K562 (cell line): ENCODE results near the gene AGPAT2. TPM values are rescaled to one million over a fixed set of nuclear protein-coding genes. Genes with fewer than 3 reads are reported as not detected.

Source experiments
- ATAC-seq: fragments of 200-7000 bp; cut with Tn5 transposase; 3 replicates; pipeline ENCODE4 v1.9.1; 2020; ENCODE audit warnings: moderate library complexity
- BruUV-seq: library from RNA; stranded (reverse); fragments of 400-500 nt; replicated peaks from 2 replicates; lab custom pipeline; 2021; lab: Mats Ljungman, UMichigan
- CTCF ChIA-PET: fragments of 300-600 bp; formaldehyde crosslinking; extraction: SDS; loops from one replicate; lab custom pipeline; 2021; ENCODE audit warnings: low intra/inter-chr PET ratio; lab: Yijun Ruan, JAX
- POLR2A ChIA-PET: fragments of 300-600, 350-650 bp; sonication (Branson Sonifier 250); formaldehyde crosslinking; extraction: SDS; loops from one replicate; lab custom pipeline; 2021; ENCODE audit warnings: antibody characterized with exemption, inconsistent platforms; lab: Yijun Ruan, JAX
- DNase-seq, 4 experiments: peaks; one replicate each; pipeline versions ENCODE4 v3.0.0 to v3.0.0-alpha.2; 2011 to 2018; ENCODE audit warnings: low spot score in 3 of 4, mixed read lengths in 3 of 4; ENCODE audit errors: extremely low read depth in 1 of 4
- FAIRE-seq: peaks from 2 replicates; lab custom pipeline; 2011; peaks lifted over from hg19 to GRCh38; lab: Jason Lieb, UNC
- H2AFZ ChIP-seq: 2 replicates; pipeline ENCODE4 v1.6.0; 2011; ENCODE audit warnings: low read depth, low read length, control low read depth, inconsistent platforms
- H3K27ac ChIP-seq: fragments of 200-600 bp; 3 replicates; pipeline ENCODE4 v1.8.0; 2011; ENCODE audit warnings: low read depth, mild to moderate bottlenecking, control low read depth, inconsistent platforms, low read length, moderate library complexity, mixed read lengths; ENCODE audit errors: extremely low read depth
- H3K27me3 ChIP-seq, 2 experiments: fragments of 300-600 bp in 1 of 2; 2 replicates in 1 of 2; 3 replicates in 1 of 2; pipeline versions ENCODE4 v1.6.0 to v1.8.0; 2011; ENCODE audit warnings: inconsistent platforms in 2 of 2, low read length in 2 of 2, mild to moderate bottlenecking in 1 of 2, mixed read lengths in 1 of 2, moderate library complexity in 1 of 2; ENCODE audit not compliant: control insufficient read depth in 2 of 2, insufficient read depth in 2 of 2
- H3K36me3 ChIP-seq: fragments of 300-600 bp; 3 replicates; pipeline ENCODE4 v1.8.0; 2011; ENCODE audit warnings: mild to moderate bottlenecking, low read length, inconsistent platforms; ENCODE audit not compliant: control insufficient read depth, insufficient read depth
- H3K4me1 ChIP-seq, 2 experiments: fragments of 200-600 bp in 1 of 2; replicated peaks in 1 of 2; 2 replicates in 1 of 2; 3 replicates in 1 of 2; pipeline versions ENCODE4 v1.5.1 to v1.8.0; 2011; ENCODE audit warnings: inconsistent platforms in 2 of 2, low read length in 2 of 2, mild to moderate bottlenecking in 1 of 2, mixed read lengths in 1 of 2, moderate library complexity in 1 of 2; ENCODE audit not compliant: control insufficient read depth in 2 of 2, insufficient read depth in 2 of 2
- H3K4me2 ChIP-seq: 2 replicates; pipeline ENCODE4 v1.6.1; 2011; ENCODE audit warnings: low read length, control low read depth, inconsistent platforms, mixed read lengths; ENCODE audit not compliant: insufficient read depth
- H3K4me3 ChIP-seq: fragments of 200-600 bp; sonication (generic), shearing (Covaris generic); 2 replicates; pipeline ENCODE4 v1.5.1; 2016; ENCODE audit warnings: control low read depth, inconsistent platforms
- H3K79me2 ChIP-seq: fragments of 200-600 bp; 3 replicates; pipeline ENCODE4 v1.8.0; 2011; ENCODE audit warnings: low read length, inconsistent platforms; ENCODE audit not compliant: control insufficient read depth, insufficient read depth
- H3K9ac ChIP-seq, 2 experiments: 2 replicates each; pipeline versions ENCODE4 v1.6.0 to v1.6.1; 2011; ENCODE audit warnings: low read depth in 2 of 2, low read length in 2 of 2, control low read depth in 1 of 2, inconsistent platforms in 1 of 2, mild to moderate bottlenecking in 1 of 2, mixed read lengths in 1 of 2; ENCODE audit not compliant: insufficient read depth in 1 of 2
- H3K9me1 ChIP-seq: one replicate; pipeline ENCODE4 v1.6.0; 2011; ENCODE audit warnings: inconsistent platforms, mild to moderate bottlenecking, low read length, moderate library complexity; ENCODE audit not compliant: control insufficient read depth, insufficient read depth
- H3K9me3 ChIP-seq: replicated peaks from 2 replicates; pipeline ENCODE4 v1.5.1; 2011; ENCODE audit warnings: low read depth, low read length, inconsistent platforms; ENCODE audit not compliant: control insufficient read depth, insufficient read depth
- H4K20me1 ChIP-seq: replicated peaks from 2 replicates; pipeline ENCODE4 v1.6.1; 2011; ENCODE audit warnings: low read length, inconsistent platforms, mixed read lengths; ENCODE audit not compliant: control insufficient read depth, insufficient read depth
- CC2D1A ChIP-seq: fragments of 450-650 bp; IDR thresholded peaks from 2 replicates; pipeline ENCODE4 v1.6.1; 2017; ENCODE audit warnings: mild to moderate bottlenecking
- SETDB1 ChIP-seq: IDR thresholded peaks from one replicate; pipeline ENCODE4 v1.6.1; 2012; ENCODE audit warnings: low read length, control low read depth, inconsistent platforms
- STAT5A ChIP-seq: IDR thresholded peaks from 2 replicates; pipeline ENCODE4 v1.6.1; 2012; ENCODE audit warnings: low read length, inconsistent platforms, borderline replicate concordance
- XRCC3 ChIP-seq: fragments of 450-650 bp; IDR thresholded peaks from 2 replicates; pipeline ENCODE4 v1.6.1; 2017; ENCODE audit warnings: mild to moderate bottlenecking, moderate library complexity
- ZFP30 ChIP-seq: fragments of 250-450 bp; sonication (Bioruptor Pico); IDR thresholded peaks from 2 replicates; pipeline ENCODE4 v1.8.0; 2022; ENCODE audit warnings: moderate library complexity, mild to moderate bottlenecking, inconsistent platforms, borderline replicate concordance
- ZNF551 ChIP-seq: fragments of 250-450 bp; sonication (Bioruptor Pico); IDR thresholded peaks from 2 replicates; pipeline ENCODE4 v1.5.0; 2021; ENCODE audit warnings: mild to moderate bottlenecking, moderate library complexity
- WGBS: fragments of 100-300 bp; shearing (Covaris generic); methylation state at CpG from one replicate; pipeline ENCODE4 v1.1.6; 2016; ENCODE audit warnings: low coverage, mixed read lengths; ENCODE audit not compliant: insufficient coverage; ENCODE audit errors: missing lambda C conversion rate; 5-methylcytosine and 5-hydroxymethylcytosine counted together
- in situ Hi-C: fragments of 300-500 bp; cut with MboI; formaldehyde crosslinking; loops from 4 replicates; pipeline ENCODE4 v1.15.0; 2018; ENCODE audit warnings: inconsistent platforms, mixed read lengths
- intact Hi-C: fragments of 100-400 bp; cut with micrococcal nuclease; formaldehyde crosslinking; loops from 2 replicates; pipeline ENCODE4 v1.14.2; 2022
- polyA plus RNA-seq, 8 experiments: library from polyadenylated mRNA; depleted of rRNA in 4 of 8; stranded (reverse) in 5 of 8; unstranded in 3 of 8; fragments of >200 nt; fragmentation: Nextera tagmentation in 2 of 8; fragmentation: Illumina TruSeq in 1 of 8; extraction: Ambion mirVana in 2 of 8; extraction: Trizol in 1 of 8; gene quantifications; 2 replicates each; pipeline versions ENCODE4 v1.2.1 to v1.2.3, GENCODE V29; 2011 to 2014; ENCODE audit warnings: inconsistent platforms in 1 of 8, missing spikeins in 1 of 8
- total RNA-seq, 7 experiments: library from RNA; depleted of rRNA in 6 of 7; stranded (reverse); fragments of >200 nt in 6 of 7; fragmentation: Illumina TruSeq in 2 of 7; extraction: Trizol in 2 of 7; gene quantifications; 2 replicates each; pipeline versions ENCODE4 v1.2.1 to v1.2.3, GENCODE V29; 2011 to 2021; ENCODE audit warnings: low replicate concordance in 1 of 7
- TF ChIP-seq, protein P1 (sequence below): fragments of 450-650 bp; IDR thresholded peaks from 2 replicates; pipeline ENCODE4 v1.6.1; 2017; ENCODE audit warnings: antibody characterized with exemption, mild to moderate bottlenecking
- TF ChIP-seq, protein P2 (sequence below): fragments of 250-450 bp; sonication (Bioruptor Pico); IDR thresholded peaks from 2 replicates; pipeline ENCODE4 v1.9.0; 2021; ENCODE audit warnings: mild to moderate bottlenecking, inconsistent platforms
- TF ChIP-seq, protein P3 (sequence below): sonication (generic); formaldehyde crosslinking; IDR thresholded peaks from 2 replicates; pipeline ENCODE4 v1.5.0; 2020; ENCODE audit warnings: missing genetic modification reagents
- TF ChIP-seq, protein P4 (sequence below): sonication (generic); formaldehyde crosslinking; IDR thresholded peaks from 2 replicates; pipeline ENCODE4 v1.8.1; 2023; ENCODE audit warnings: missing genetic modification reagents, mild to moderate bottlenecking, borderline replicate concordance

The AGPAT2 gene
- total and polyA plus RNA-seq, 9 of the 15 experiments (the other 6 are each of a cell fraction or from before 2014, with no cell fraction given): 0.13 to 54.5 (median 23.9) TPM

DNA sequence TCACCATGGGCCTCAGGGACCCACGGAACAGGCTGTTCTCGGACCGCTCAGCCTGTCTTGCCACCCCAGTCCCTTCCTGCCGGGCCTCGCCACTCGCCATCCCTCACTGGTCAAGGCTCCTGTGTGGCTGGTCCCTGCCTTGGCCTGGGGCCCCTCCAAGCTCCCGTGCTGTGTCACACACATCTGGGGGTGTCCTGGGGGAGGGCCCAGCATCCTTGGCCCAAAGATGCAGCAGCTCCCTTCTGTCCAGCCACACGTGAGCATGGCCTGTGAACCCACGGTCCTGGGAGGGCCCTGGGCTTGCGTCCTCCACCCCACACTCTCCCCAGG lies 25.0 kb downstream of the AGPAT2 start:
- H3K27ac ChIP-seq: peak overlapping the region; percentile 79
- ChIA-PET POLR2A (interaction anchor here (0.6 to 1.4 kb wide), 5 partner anchors 9 to 36 kb away, joined by 3 to 8 read pairs (median 3); no protein-coding TSS in a partner anchor), CTCF (no interaction called here)
- DNase-seq (no peak), ATAC-seq (no peak), FAIRE-seq (no peak)
- H3K4me3 ChIP-seq: peak overlapping the region; percentile 81
- H3K9me1 ChIP-seq: no peaks in the 10 kb centered on the region
- in situ Hi-C loops: no loop called here
- peaks cover 33% of the 10 kb centered on the region; the same call in 1 of the 3 replicates for H3K36me3 ChIP-seq
- H2AFZ ChIP-seq: peak overlapping the region; percentile 69
- intact Hi-C loops: loop anchor here (1.0 kb wide), 1 partner anchor 16 kb away; no protein-coding TSS in a partner anchor
- H3K27me3 ChIP-seq: no peaks in the 10 kb centered on the region
- 0 out of 2 replicates have a peak, but pooled peaks cover 3% of the 10 kb centered on the region for H3K9me3 ChIP-seq
- peak overlapping the region; percentile 77 to 97 for H3K9ac ChIP-seq
- peaks cover 22 to 94% of the 10 kb centered on the region in 2 experiments for H3K4me1 ChIP-seq
- H3K4me2 ChIP-seq: peak overlapping the region; percentile 95
- no TSS peak for BruUV-seq
- peaks cover 51% of the 10 kb centered on the region for H3K79me2 ChIP-seq
- peaks cover 22% of the 10 kb centered on the region for H4K20me1 ChIP-seq
- 15% methylated on average over 5 of the region's 10 CpGs for WGBS
- TF ChIP-seq, protein P1, sequence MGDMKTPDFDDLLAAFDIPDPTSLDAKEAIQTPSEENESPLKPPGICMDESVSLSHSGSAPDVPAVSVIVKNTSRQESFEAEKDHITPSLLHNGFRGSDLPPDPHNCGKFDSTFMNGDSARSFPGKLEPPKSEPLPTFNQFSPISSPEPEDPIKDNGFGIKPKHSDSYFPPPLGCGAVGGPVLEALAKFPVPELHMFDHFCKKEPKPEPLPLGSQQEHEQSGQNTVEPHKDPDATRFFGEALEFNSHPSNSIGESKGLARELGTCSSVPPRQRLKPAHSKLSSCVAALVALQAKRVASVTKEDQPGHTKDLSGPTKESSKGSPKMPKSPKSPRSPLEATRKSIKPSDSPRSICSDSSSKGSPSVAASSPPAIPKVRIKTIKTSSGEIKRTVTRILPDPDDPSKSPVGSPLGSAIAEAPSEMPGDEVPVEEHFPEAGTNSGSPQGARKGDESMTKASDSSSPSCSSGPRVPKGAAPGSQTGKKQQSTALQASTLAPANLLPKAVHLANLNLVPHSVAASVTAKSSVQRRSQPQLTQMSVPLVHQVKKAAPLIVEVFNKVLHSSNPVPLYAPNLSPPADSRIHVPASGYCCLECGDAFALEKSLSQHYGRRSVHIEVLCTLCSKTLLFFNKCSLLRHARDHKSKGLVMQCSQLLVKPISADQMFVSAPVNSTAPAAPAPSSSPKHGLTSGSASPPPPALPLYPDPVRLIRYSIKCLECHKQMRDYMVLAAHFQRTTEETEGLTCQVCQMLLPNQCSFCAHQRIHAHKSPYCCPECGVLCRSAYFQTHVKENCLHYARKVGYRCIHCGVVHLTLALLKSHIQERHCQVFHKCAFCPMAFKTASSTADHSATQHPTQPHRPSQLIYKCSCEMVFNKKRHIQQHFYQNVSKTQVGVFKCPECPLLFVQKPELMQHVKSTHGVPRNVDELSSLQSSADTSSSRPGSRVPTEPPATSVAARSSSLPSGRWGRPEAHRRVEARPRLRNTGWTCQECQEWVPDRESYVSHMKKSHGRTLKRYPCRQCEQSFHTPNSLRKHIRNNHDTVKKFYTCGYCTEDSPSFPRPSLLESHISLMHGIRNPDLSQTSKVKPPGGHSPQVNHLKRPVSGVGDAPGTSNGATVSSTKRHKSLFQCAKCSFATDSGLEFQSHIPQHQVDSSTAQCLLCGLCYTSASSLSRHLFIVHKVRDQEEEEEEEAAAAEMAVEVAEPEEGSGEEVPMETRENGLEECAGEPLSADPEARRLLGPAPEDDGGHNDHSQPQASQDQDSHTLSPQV: peak; percentile 75; the same call in 1 of the 2 replicates
- TF ChIP-seq CC2D1A (no peak), XRCC3 (no peak), SETDB1 (no peak), STAT5A (no peak), ZFP30 (CRISPR knock-in tag) (no peak), ZNF551 (CRISPR knock-in tag) (no peak)
- TF ChIP-seq, protein P2, sequence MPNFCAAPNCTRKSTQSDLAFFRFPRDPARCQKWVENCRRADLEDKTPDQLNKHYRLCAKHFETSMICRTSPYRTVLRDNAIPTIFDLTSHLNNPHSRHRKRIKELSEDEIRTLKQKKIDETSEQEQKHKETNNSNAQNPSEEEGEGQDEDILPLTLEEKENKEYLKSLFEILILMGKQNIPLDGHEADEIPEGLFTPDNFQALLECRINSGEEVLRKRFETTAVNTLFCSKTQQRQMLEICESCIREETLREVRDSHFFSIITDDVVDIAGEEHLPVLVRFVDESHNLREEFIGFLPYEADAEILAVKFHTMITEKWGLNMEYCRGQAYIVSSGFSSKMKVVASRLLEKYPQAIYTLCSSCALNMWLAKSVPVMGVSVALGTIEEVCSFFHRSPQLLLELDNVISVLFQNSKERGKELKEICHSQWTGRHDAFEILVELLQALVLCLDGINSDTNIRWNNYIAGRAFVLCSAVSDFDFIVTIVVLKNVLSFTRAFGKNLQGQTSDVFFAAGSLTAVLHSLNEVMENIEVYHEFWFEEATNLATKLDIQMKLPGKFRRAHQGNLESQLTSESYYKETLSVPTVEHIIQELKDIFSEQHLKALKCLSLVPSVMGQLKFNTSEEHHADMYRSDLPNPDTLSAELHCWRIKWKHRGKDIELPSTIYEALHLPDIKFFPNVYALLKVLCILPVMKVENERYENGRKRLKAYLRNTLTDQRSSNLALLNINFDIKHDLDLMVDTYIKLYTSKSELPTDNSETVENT: no peak
- TF ChIP-seq, protein P3, sequence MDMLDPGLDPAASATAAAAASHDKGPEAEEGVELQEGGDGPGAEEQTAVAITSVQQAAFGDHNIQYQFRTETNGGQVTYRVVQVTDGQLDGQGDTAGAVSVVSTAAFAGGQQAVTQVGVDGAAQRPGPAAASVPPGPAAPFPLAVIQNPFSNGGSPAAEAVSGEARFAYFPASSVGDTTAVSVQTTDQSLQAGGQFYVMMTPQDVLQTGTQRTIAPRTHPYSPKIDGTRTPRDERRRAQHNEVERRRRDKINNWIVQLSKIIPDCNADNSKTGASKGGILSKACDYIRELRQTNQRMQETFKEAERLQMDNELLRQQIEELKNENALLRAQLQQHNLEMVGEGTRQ (CRISPR knock-in tag): 0 out of 2 replicates have a peak, but pooled peaks have one; percentile 9
- TF ChIP-seq, protein P4, sequence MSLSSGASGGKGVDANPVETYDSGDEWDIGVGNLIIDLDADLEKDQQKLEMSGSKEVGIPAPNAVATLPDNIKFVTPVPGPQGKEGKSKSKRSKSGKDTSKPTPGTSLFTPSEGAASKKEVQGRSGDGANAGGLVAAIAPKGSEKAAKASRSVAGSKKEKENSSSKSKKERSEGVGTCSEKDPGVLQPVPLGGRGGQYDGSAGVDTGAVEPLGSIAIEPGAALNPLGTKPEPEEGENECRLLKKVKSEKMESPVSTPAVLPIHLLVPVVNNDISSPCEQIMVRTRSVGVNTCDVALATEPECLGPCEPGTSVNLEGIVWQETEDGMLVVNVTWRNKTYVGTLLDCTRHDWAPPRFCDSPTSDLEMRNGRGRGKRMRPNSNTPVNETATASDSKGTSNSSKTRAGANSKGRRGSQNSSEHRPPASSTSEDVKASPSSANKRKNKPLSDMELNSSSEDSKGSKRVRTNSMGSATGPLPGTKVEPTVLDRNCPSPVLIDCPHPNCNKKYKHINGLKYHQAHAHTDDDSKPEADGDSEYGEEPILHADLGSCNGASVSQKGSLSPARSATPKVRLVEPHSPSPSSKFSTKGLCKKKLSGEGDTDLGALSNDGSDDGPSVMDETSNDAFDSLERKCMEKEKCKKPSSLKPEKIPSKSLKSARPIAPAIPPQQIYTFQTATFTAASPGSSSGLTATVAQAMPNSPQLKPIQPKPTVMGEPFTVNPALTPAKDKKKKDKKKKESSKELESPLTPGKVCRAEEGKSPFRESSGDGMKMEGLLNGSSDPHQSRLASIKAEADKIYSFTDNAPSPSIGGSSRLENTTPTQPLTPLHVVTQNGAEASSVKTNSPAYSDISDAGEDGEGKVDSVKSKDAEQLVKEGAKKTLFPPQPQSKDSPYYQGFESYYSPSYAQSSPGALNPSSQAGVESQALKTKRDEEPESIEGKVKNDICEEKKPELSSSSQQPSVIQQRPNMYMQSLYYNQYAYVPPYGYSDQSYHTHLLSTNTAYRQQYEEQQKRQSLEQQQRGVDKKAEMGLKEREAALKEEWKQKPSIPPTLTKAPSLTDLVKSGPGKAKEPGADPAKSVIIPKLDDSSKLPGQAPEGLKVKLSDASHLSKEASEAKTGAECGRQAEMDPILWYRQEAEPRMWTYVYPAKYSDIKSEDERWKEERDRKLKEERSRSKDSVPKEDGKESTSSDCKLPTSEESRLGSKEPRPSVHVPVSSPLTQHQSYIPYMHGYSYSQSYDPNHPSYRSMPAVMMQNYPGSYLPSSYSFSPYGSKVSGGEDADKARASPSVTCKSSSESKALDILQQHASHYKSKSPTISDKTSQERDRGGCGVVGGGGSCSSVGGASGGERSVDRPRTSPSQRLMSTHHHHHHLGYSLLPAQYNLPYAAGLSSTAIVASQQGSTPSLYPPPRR (CRISPR knock-in tag): 0 out of 2 replicates have a peak, but pooled peaks have one; percentile 45
